HepG2 (cell line): Measurements from ENCODE around the gene SLC9A9.

ENCODE experiments used
- JUND ChIP-seq: sonication (generic); formaldehyde crosslinking; IDR thresholded peaks from 2 replicates; pipeline ENCODE4 v1.8.0; 2022; ENCODE audit warnings: mild to moderate bottlenecking, missing genetic modification reagents
- NONO ChIP-seq, 2 experiments: fragments of 450-650 bp in 1 of 2; sonication (generic) in 1 of 2; formaldehyde crosslinking in 1 of 2; IDR thresholded peaks in 1 of 2; conservative IDR thresholded peaks in 1 of 2; 2 replicates each; pipeline versions ENCODE4 v1.6.1 to v1.8.0; 2017 to 2022; ENCODE audit warnings: mild to moderate bottlenecking in 1 of 2, missing genetic modification reagents in 1 of 2, moderate library complexity in 1 of 2
- RNF2 ChIP-seq: fragments of 450-650 bp; conservative IDR thresholded peaks from 2 replicates; pipeline ENCODE4 v1.6.1; 2016; ENCODE audit warnings: low read depth
- SMC3 ChIP-seq: IDR thresholded peaks from 2 replicates; pipeline ENCODE4 v1.6.1; 2011; ENCODE audit warnings: low read length, improper control_type of control experiment
- TP53 ChIP-seq: sonication (generic); formaldehyde crosslinking; conservative IDR thresholded peaks from 2 replicates; pipeline ENCODE4 v1.4.0; 2020; ENCODE audit warnings: missing genetic modification reagents
- ZNF510 ChIP-seq: sonication (generic); formaldehyde crosslinking; IDR thresholded peaks from 2 replicates; pipeline ENCODE4 v1.4.0; 2020; ENCODE audit warnings: low read depth, mild to moderate bottlenecking, missing genetic modification reagents
- ZZZ3 ChIP-seq: sonication (generic); formaldehyde crosslinking; IDR thresholded peaks from 2 replicates; pipeline ENCODE4 v1.4.0; 2020; ENCODE audit warnings: missing genetic modification reagents, mild to moderate bottlenecking, borderline replicate concordance
- TF ChIP-seq, protein P1 (sequence below): IDR thresholded peaks from 2 replicates; pipeline ENCODE4 v1.4.0; 2020; ENCODE audit warnings: mild to moderate bottlenecking, missing genetic modification reagents
- TF ChIP-seq, protein P2 (sequence below): sonication (generic); formaldehyde crosslinking; IDR thresholded peaks from 2 replicates; pipeline ENCODE4 v1.5.0; 2020; ENCODE audit warnings: mild to moderate bottlenecking, missing genetic modification reagents, moderate library complexity

GRCh38 chr3:143856252-143856970 lies 8.1 kb upstream of the SLC9A9 start:
- TF ChIP-seq NONO (IDR thresholded peaks at IDR 0.05) (no peak), NONO (CRISPR knock-in tag; conservative IDR thresholded peaks at IDR 0.05) (no peak), RNF2 (no peak), SMC3 (no peak), TP53 (no peak), JUND (CRISPR knock-in tag) (no peak), ZNF510 (CRISPR knock-in tag) (no peak), ZZZ3 (CRISPR knock-in tag) (no peak)
- TF ChIP-seq, protein P1, sequence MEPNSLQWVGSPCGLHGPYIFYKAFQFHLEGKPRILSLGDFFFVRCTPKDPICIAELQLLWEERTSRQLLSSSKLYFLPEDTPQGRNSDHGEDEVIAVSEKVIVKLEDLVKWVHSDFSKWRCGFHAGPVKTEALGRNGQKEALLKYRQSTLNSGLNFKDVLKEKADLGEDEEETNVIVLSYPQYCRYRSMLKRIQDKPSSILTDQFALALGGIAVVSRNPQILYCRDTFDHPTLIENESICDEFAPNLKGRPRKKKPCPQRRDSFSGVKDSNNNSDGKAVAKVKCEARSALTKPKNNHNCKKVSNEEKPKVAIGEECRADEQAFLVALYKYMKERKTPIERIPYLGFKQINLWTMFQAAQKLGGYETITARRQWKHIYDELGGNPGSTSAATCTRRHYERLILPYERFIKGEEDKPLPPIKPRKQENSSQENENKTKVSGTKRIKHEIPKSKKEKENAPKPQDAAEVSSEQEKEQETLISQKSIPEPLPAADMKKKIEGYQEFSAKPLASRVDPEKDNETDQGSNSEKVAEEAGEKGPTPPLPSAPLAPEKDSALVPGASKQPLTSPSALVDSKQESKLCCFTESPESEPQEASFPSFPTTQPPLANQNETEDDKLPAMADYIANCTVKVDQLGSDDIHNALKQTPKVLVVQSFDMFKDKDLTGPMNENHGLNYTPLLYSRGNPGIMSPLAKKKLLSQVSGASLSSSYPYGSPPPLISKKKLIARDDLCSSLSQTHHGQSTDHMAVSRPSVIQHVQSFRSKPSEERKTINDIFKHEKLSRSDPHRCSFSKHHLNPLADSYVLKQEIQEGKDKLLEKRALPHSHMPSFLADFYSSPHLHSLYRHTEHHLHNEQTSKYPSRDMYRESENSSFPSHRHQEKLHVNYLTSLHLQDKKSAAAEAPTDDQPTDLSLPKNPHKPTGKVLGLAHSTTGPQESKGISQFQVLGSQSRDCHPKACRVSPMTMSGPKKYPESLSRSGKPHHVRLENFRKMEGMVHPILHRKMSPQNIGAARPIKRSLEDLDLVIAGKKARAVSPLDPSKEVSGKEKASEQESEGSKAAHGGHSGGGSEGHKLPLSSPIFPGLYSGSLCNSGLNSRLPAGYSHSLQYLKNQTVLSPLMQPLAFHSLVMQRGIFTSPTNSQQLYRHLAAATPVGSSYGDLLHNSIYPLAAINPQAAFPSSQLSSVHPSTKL (CRISPR knock-in tag), result no peak
- TF ChIP-seq, protein P2, sequence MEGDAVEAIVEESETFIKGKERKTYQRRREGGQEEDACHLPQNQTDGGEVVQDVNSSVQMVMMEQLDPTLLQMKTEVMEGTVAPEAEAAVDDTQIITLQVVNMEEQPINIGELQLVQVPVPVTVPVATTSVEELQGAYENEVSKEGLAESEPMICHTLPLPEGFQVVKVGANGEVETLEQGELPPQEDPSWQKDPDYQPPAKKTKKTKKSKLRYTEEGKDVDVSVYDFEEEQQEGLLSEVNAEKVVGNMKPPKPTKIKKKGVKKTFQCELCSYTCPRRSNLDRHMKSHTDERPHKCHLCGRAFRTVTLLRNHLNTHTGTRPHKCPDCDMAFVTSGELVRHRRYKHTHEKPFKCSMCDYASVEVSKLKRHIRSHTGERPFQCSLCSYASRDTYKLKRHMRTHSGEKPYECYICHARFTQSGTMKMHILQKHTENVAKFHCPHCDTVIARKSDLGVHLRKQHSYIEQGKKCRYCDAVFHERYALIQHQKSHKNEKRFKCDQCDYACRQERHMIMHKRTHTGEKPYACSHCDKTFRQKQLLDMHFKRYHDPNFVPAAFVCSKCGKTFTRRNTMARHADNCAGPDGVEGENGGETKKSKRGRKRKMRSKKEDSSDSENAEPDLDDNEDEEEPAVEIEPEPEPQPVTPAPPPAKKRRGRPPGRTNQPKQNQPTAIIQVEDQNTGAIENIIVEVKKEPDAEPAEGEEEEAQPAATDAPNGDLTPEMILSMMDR, result no peak
